SK-N-SH (cell line): ENCODE measurements around the gene CMYA5. TPM values are rescaled to one million over a fixed set of nuclear protein-coding genes. Genes with fewer than 3 reads are reported as not detected.

Experiments
- CTCF ChIA-PET: fragments of 300-600, 350-600 bp; formaldehyde crosslinking; extraction: SDS; loops from one replicate; lab custom pipeline; 2021; lab: Yijun Ruan, JAX
- POLR2A ChIA-PET: fragments of 350-600 bp; sonication (Branson Sonifier 250); formaldehyde crosslinking; extraction: SDS; loops from one replicate; lab custom pipeline; 2020; ENCODE audit warnings: antibody characterized with exemption, inconsistent platforms; lab: Yijun Ruan, JAX
- DNase-seq: peaks from one replicate; pipeline ENCODE4 v3.0.0; 2012
- H2AFZ ChIP-seq: fragments of 200-600 bp; sonication (generic); 2 replicates; pipeline ENCODE4 v1.8.1; 2016; ENCODE audit warnings: antibody characterized with exemption, mild to moderate bottlenecking, low read depth
- H3F3A ChIP-seq: fragments of 200-600 bp; sonication (generic); replicated peaks from 2 replicates; pipeline ENCODE3; 2016; ENCODE audit warnings: antibody characterized with exemption, mild to moderate bottlenecking; ENCODE audit not compliant: insufficient read depth
- H3K27ac ChIP-seq, 2 experiments: fragments of 200-500 bp in 1 of 2; fragments of 200-600 bp in 1 of 2; sonication (Bioruptor generic) in 1 of 2; sonication (generic), shearing (Covaris generic) in 1 of 2; 2 replicates each; pipeline versions ENCODE4 v1.5.1 to v1.6.1; 2014 to 2016; ENCODE audit warnings: low read depth in 2 of 2, inconsistent platforms in 1 of 2, low read length in 1 of 2, mild to moderate bottlenecking in 1 of 2, mixed read lengths in 1 of 2
- H3K27me3 ChIP-seq: fragments of 200-600 bp; sonication (generic), shearing (Covaris generic); 2 replicates; pipeline ENCODE4 v1.6.1; 2016; ENCODE audit warnings: mixed run types; ENCODE audit not compliant: insufficient read depth
- H3K36me3 ChIP-seq, 2 experiments: fragments of 200-500 bp in 1 of 2; fragments of 200-600 bp in 1 of 2; sonication (Bioruptor generic) in 1 of 2; sonication (generic) in 1 of 2; replicated peaks in 1 of 2; 2 replicates each; pipeline versions ENCODE3 to v1.5.1; 2014 to 2016; ENCODE audit warnings: low read length in 1 of 2, mild to moderate bottlenecking in 1 of 2; ENCODE audit not compliant: insufficient read depth in 2 of 2, control insufficient read depth in 1 of 2
- H3K4me1 ChIP-seq, 2 experiments: fragments of 200-500 bp in 1 of 2; fragments of 200-600 bp in 1 of 2; sonication (Bioruptor generic) in 1 of 2; sonication (generic), shearing (Covaris generic) in 1 of 2; 2 replicates each; pipeline versions ENCODE4 v1.5.1 to v1.6.1; 2014 to 2016; ENCODE audit warnings: low read depth in 1 of 2, low read length in 1 of 2, mixed run types in 1 of 2; ENCODE audit not compliant: insufficient read depth in 2 of 2, control insufficient read depth in 1 of 2
- H3K4me2 ChIP-seq: fragments of 200-600 bp; sonication (generic), shearing (Covaris generic); 2 replicates; pipeline ENCODE4 v1.6.1; 2017; ENCODE audit warnings: mixed run types
- H3K4me3 ChIP-seq, 2 experiments: fragments of 200-500 bp in 1 of 2; fragments of 200-600 bp in 1 of 2; sonication (Bioruptor generic) in 1 of 2; sonication (generic), shearing (Covaris generic) in 1 of 2; 2 replicates each; pipeline versions ENCODE4 v1.5.1 to v1.8.1; 2014 to 2016; ENCODE audit warnings: low read depth in 2 of 2, inconsistent platforms in 1 of 2, low read length in 1 of 2, mild to moderate bottlenecking in 1 of 2, mixed read lengths in 1 of 2, moderate library complexity in 1 of 2
- H3K79me2 ChIP-seq: fragments of 200-600 bp; sonication (generic); 2 replicates; pipeline ENCODE4 v1.8.1; 2017; ENCODE audit warnings: mild to moderate bottlenecking; ENCODE audit not compliant: insufficient read depth
- H3K9ac ChIP-seq: fragments of 200-600 bp; sonication (generic); 2 replicates; pipeline ENCODE4 v1.6.1; 2017; ENCODE audit warnings: mixed run types
- H3K9me2 ChIP-seq: fragments of 200-600 bp; sonication (generic); 2 replicates; pipeline ENCODE4 v1.6.1; 2017; ENCODE audit warnings: mixed run types
- H3K9me3 ChIP-seq: fragments of 200-600 bp; sonication (generic); 2 replicates; pipeline ENCODE4 v1.6.1; 2017; ENCODE audit warnings: mixed run types, mild to moderate bottlenecking, moderate library complexity
- H4K20me1 ChIP-seq: fragments of 200-600 bp; sonication (generic); 2 replicates; pipeline ENCODE4 v1.6.1; 2017; ENCODE audit warnings: mild to moderate bottlenecking, mixed run types; ENCODE audit not compliant: insufficient read depth
- CHD2 ChIP-seq: fragments of 150-350 bp; IDR thresholded peaks from 2 replicates; pipeline ENCODE4 v1.6.1; 2018; ENCODE audit warnings: low read length; ENCODE audit not compliant: partially characterized antibody
- CTCF ChIP-seq: fragments of 200-600 bp; sonication (generic); IDR thresholded peaks from 2 replicates; pipeline ENCODE4 v1.6.1; 2017; ENCODE audit warnings: antibody characterized with exemption, mild to moderate bottlenecking, moderate library complexity
- FOSL2 ChIP-seq: IDR thresholded peaks from 2 replicates; pipeline ENCODE4 v1.4.0; 2012; ENCODE audit warnings: low read depth, mild to moderate bottlenecking, moderate library complexity, borderline replicate concordance
- FOXJ3 ChIP-seq: sonication (generic); formaldehyde crosslinking; IDR thresholded peaks from 2 replicates; pipeline ENCODE4 v1.5.1; 2020; ENCODE audit warnings: mild to moderate bottlenecking, missing genetic modification reagents
- GABPA ChIP-seq: IDR thresholded peaks from 2 replicates; pipeline ENCODE4 v1.4.0; 2012; ENCODE audit warnings: low read depth, mild to moderate bottlenecking
- GATA2 ChIP-seq: sonication (generic); formaldehyde crosslinking; IDR thresholded peaks from 2 replicates; pipeline ENCODE4 v1.5.0; 2020; ENCODE audit warnings: mild to moderate bottlenecking, missing genetic modification reagents
- IRF3 ChIP-seq: fragments of 150-350 bp; IDR thresholded peaks from 2 replicates; pipeline ENCODE4 v1.6.1; 2016; ENCODE audit warnings: mild to moderate bottlenecking, low read depth, low read length
- MAX ChIP-seq: IDR thresholded peaks from 2 replicates; pipeline ENCODE4 v1.4.0; 2012; ENCODE audit warnings: low read depth
- MEF2A ChIP-seq: IDR thresholded peaks from 2 replicates; pipeline ENCODE4 v1.4.0; 2012; ENCODE audit warnings: low read depth, borderline replicate concordance
- PBX3 ChIP-seq: IDR thresholded peaks from 2 replicates; pipeline ENCODE4; 2012
- POLR2AphosphoS5 ChIP-seq: IDR thresholded peaks from 2 replicates; pipeline ENCODE4 v1.6.1; 2012; ENCODE audit warnings: low read depth, low read length
- RAD21 ChIP-seq: IDR thresholded peaks from 2 replicates; pipeline ENCODE4 v1.6.1; 2012; ENCODE audit warnings: mild to moderate bottlenecking, low read length
- REST ChIP-seq: IDR thresholded peaks from 2 replicates; pipeline ENCODE4 v1.6.1; 2012; ENCODE audit warnings: mild to moderate bottlenecking, low read depth, low read length, moderate library complexity
- RFX5 ChIP-seq: IDR thresholded peaks from 2 replicates; pipeline ENCODE4 v1.6.1; 2012; ENCODE audit warnings: mild to moderate bottlenecking, improper control_type of control experiment, low read length
- RXRA ChIP-seq: IDR thresholded peaks from 2 replicates; pipeline ENCODE4 v1.4.0; 2012; ENCODE audit warnings: low read depth, mild to moderate bottlenecking, borderline replicate concordance
- SIN3A ChIP-seq: IDR thresholded peaks from 2 replicates; pipeline ENCODE4 v1.6.1; 2012; ENCODE audit warnings: low read depth, mild to moderate bottlenecking, low read length, moderate library complexity, borderline replicate concordance
- TAF1 ChIP-seq: IDR thresholded peaks from 2 replicates; pipeline ENCODE4 v1.6.1; 2012; ENCODE audit warnings: low read depth, mild to moderate bottlenecking, low read length, moderate library complexity, borderline replicate concordance
- TCF12 ChIP-seq: IDR thresholded peaks from 2 replicates; pipeline ENCODE4 v1.4.0; 2012
- ZBTB33 ChIP-seq: IDR thresholded peaks from 2 replicates; pipeline ENCODE4 v1.4.0; 2012; ENCODE audit warnings: low read depth, borderline replicate concordance
- WGBS: methylation state at CpG from one replicate; pipeline ENCODE4 v1.1.6; 2017; ENCODE audit warnings: low lambda C conversion rate; 5-methylcytosine and 5-hydroxymethylcytosine counted together
- polyA plus RNA-seq, 3 experiments: library from polyadenylated mRNA; depleted of rRNA; stranded (reverse); fragments of >200 nt; gene quantifications; 2 replicates each; pipeline ENCODE4 v1.2.3, GENCODE V29; 2012

The CMYA5 gene
- polyA plus RNA-seq, 1 of the 3 experiments (the other 2 are of a cell fraction) = 0.12 TPM

- no peak for TF ChIP-seq IRF3
- TF ChIP-seq RAD21 = no peak
- TF ChIP-seq FOXJ3 (CRISPR knock-in tag) = no peak
These were observed 151.5 kb downstream of the CMYA5 start (continued) for GRCh38 chr5:79841172-79841571.

GRCh38 chr5:79842006-79842881 is 152.6 kb downstream of the CMYA5 start:
- 76% methylated on average over 9 of the region's 12 CpGs for WGBS
- no peaks in the 10 kb centered on the region for H3K79me2 ChIP-seq

More at GRCh38 chr5:79842006-79842881, 152.6 kb downstream of the CMYA5 start:
- no peaks in the 10 kb centered on the region for H3K9me3 ChIP-seq
- no peak overlapping the region for H3K9ac ChIP-seq
- no peaks in the 10 kb centered on the region; a peak in 1 of 4 replicates for H3K4me1 ChIP-seq
- H3K4me2 ChIP-seq = no peak overlapping the region
- POLR2A ChIA-PET = no interaction called here
- H3F3A ChIP-seq = no peaks in the 10 kb centered on the region
- H3K9me2 ChIP-seq = no peaks in the 10 kb centered on the region
- H4K20me1 ChIP-seq = no peaks in the 10 kb centered on the region
- no peak for TF ChIP-seq TAF1
- no peak for TF ChIP-seq RAD21
- no peak for TF ChIP-seq CHD2
- TF ChIP-seq RXRA = no peak
- TF ChIP-seq POLR2AphosphoS5 = no peak
- no peak for TF ChIP-seq FOXJ3 (CRISPR knock-in tag)
- no peak for TF ChIP-seq RFX5
- no peak for TF ChIP-seq GABPA
- TF ChIP-seq CTCF = no peak
- TF ChIP-seq FOSL2 = no peak
- no peak for TF ChIP-seq SIN3A
- TF ChIP-seq ZBTB33 = no peak
- TF ChIP-seq GATA2 (CRISPR knock-in tag) = no peak
- no peak for TF ChIP-seq TCF12
- no peak for TF ChIP-seq MAX
- TF ChIP-seq MEF2A = no peak
- no peak for TF ChIP-seq PBX3
- TF ChIP-seq REST = no peak
- TF ChIP-seq, all 33 proteins: peak for 0
- CTCF ChIA-PET = interaction anchor here (2.6 kb wide), 1 partner anchor 16 kb away, joined by 12 read pairs; no protein-coding TSS in a partner anchor
- no peak for DNase-seq
- H3K27ac ChIP-seq = no peak overlapping the region
- no peak overlapping the region for H2AFZ ChIP-seq
- peaks cover 4% of the 10 kb centered on the region; the same call in 1 of the 2 replicates for H3K27me3 ChIP-seq
- no peak overlapping the region for H3K4me3 ChIP-seq
- no peaks in the 10 kb centered on the region for H3K36me3 ChIP-seq
